ENCODE results near the gene UACA.
"Not testable (repeated sequence)": the region's sequence is repeated elsewhere in the genome, so short reads cannot be mapped to it uniquely, and the experiment has no call there.

The UACA gene

DNA sequence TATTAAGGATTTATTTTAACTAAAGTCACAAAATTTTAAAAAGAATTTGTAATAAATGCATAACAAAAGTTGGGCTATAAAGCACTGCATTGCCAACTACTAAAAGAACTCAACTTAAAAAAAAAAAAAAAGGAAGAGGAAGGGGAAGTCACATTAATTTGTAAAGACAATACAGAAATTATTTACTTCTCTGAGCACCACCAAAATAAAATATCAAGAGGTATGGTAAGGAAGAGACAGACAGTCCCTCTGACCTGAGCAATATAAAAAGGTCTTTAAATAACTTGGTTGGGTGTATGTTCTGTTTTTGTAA lies 83.5 kb downstream of the UACA start:
- H3K4me3 ChIP-seq (ENCODE audit: low read depth, low read length), result no peak overlapping the region
- TF ChIP-seq, protein P1, sequence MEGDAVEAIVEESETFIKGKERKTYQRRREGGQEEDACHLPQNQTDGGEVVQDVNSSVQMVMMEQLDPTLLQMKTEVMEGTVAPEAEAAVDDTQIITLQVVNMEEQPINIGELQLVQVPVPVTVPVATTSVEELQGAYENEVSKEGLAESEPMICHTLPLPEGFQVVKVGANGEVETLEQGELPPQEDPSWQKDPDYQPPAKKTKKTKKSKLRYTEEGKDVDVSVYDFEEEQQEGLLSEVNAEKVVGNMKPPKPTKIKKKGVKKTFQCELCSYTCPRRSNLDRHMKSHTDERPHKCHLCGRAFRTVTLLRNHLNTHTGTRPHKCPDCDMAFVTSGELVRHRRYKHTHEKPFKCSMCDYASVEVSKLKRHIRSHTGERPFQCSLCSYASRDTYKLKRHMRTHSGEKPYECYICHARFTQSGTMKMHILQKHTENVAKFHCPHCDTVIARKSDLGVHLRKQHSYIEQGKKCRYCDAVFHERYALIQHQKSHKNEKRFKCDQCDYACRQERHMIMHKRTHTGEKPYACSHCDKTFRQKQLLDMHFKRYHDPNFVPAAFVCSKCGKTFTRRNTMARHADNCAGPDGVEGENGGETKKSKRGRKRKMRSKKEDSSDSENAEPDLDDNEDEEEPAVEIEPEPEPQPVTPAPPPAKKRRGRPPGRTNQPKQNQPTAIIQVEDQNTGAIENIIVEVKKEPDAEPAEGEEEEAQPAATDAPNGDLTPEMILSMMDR (IDR thresholded peaks at IDR 0.05; ENCODE audit: low read depth, low read length), result no peak

DNA sequence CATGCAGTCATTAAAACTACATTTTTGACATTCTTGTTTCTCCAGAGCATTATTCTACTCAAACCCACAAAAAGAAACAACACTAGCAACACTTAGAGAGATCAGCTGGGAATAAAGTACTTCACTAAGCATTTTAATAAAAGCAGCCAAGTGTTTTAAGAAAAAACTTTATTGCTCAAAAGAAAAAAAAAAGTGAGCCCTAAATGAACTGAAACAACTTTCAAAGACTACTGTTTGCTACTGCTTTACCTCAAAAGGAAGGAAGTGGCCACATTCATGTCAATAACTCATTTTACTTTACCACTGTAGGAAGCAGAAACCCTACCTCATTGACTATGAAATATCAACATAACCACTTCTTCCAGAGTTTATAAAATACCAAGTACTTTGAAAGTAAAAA lies 91.3 kb downstream of the UACA start:
- H3K4me3 ChIP-seq (ENCODE audit: low read depth, low read length), result no peak overlapping the region
- TF ChIP-seq, protein P1 (IDR thresholded peaks at IDR 0.05; ENCODE audit: low read depth, low read length), result no peak

DNA sequence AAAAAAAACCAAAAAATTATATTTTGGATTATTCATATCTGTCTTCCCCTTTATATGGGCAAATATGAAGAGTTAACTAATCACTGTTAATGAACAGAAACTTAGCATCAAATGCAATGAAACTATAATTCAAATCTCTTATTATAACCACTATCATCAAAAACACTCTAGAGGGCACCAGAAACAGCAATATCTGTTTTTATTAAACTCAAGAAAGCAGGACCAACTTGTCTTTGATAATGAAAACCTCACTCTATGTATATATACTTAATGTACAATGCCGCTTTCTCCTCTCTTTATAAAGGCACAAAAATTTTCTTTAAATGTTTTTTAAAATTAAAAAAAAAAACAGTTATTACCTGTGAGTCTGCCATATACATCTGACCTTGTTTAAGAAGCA lies 92.7 kb downstream of the UACA start:
- TF ChIP-seq, protein P1 (IDR thresholded peaks at IDR 0.05; ENCODE audit: low read depth, low read length), result no peak
- no peak overlapping the region for H3K4me3 ChIP-seq (ENCODE audit: low read depth, low read length)

DNA sequence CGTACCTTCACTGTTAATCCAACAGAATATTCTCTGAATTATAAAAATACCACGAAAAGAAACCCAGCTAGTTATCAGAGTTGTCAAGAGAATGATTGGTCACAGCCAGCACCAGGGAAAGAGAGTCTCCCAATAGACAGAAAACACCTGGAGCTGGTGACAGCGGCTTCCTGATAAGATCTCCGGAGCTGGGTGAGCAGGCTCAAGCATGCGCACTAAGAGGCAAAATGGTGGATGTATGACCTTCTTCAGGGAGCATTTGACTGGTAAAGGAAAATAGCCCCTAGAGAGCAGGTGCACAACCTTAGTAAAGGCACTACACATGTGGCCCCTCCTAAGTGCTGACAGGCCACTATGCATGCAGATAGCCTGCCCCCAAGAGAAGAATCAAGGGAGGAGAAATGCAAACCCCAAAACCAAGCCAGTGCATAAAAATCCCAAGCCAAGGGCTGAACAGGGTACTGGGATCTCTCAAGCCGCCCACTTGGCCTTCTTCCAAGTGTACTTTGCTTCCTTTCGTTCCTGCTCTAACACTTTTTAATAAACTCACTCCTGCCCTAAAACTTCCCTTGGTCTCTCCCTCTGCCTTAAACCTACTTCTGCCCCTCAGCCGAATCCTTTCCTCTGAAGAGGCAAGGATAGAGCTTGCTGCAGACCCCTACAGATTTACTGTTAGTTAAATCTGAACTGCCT lies 93.2 kb downstream of the UACA start:
- TF ChIP-seq, protein P1 (IDR thresholded peaks at IDR 0.05; ENCODE audit: low read depth, low read length), result no peak
- no peak overlapping the region for H3K4me3 ChIP-seq (ENCODE audit: low read depth, low read length)

DNA sequence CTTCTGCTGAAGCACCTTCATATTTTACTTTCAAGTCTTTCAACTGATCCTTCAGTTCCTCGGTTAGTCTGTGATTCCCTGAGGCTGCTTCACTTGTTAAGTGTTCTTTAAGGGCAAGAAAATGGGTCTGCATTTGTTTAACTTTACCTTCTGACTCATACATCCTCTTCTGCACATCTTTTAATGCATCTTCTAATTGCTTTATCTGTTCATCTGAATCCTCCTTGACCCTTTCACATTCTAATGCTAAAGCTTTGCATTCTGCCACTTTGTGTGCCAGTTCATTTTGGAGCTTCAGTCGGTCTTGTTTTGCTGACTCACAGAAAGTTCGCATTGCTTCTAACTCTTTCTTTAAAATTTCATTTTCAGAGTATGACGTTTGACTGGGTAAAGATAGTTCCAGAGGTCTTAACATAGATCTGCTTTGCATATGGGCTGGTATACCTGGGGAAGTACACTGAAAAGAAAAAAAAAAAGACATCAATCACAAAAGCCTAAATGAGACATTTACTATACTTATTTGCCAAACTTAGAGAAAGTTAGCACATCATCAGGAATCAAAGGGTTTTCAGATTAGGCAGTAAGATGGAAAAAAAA lies 94.3 kb downstream of the UACA start:
- no peak overlapping the region for H3K4me3 ChIP-seq (ENCODE audit: low read depth, low read length)
- TF ChIP-seq, protein P1 (IDR thresholded peaks at IDR 0.05; ENCODE audit: low read depth, low read length), result no peak

DNA sequence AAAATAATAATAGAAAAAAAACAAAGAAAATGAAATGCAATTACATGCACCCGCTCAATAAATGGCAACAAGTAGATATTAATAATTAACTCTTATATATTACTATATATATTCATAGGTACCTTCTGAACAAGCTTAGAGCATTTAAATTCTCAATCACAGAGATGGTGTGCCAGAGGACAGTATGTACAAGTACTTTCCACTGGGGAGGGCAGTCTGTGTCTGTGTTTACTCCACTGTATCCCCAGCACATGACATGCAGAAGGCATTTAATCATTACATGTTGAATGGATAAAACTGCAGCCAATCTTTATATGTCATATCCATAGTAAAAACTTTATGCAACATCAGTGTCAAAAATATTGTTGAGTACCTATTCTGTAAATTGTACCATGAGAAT lies 97.8 kb downstream of the UACA start:
- H3K4me3 ChIP-seq (ENCODE audit: low read depth, low read length), result no peak overlapping the region

DNA sequence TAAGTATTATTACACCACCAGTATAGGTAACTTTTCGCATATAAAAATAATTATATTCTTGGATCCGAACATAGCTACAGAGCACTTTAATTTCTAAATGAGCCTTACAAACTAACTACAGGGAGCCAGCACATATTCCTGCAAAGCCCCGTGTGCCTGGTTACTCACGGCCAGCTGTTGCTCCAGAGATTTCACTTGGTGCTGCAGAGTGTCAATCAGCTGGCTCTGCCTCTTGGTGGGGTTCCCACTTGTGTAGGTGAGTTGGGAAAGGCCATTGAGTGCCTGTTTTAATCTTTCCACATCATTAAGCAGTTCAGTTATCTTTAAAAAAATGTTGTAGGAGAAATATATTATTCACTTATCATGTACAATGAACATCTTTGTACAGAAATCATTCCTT lies 98.9 kb downstream of the UACA start:
- TF ChIP-seq, protein P1 (IDR thresholded peaks at IDR 0.05; ENCODE audit: low read depth, low read length), result no peak
- H3K4me3 ChIP-seq (ENCODE audit: low read depth, low read length), result no peak overlapping the region

More for the DNA sequence above, 97.8 kb downstream of the UACA start:
- TF ChIP-seq, protein P1 (IDR thresholded peaks at IDR 0.05; ENCODE audit: low read depth, low read length), result no peak

DNA sequence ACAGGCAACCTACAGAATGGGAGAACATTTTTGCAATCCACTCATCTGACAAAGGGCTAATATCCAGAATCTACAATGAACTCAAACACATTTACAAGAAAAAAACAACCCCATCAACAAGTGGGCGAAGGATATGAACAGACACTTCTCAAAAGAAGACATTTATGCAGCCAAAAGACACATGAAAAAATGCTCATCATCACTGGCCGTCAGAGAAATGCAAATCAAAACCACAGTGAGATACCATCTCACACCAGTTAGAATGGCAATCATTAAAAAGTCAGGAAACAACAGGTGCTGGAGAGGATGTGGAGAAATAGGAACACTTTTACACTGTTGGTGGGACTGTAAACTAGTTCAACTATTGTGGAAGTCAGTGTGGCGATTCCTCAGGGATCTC lies 100.3 kb downstream of the UACA start:
- not testable (repeated sequence) for H3K4me3 ChIP-seq (ENCODE audit: low read depth, low read length)
